G401 (cell line): Measurements from ENCODE around the gene GPAT2. TPM values are rescaled to one million over a fixed set of nuclear protein-coding genes. Genes with fewer than 3 reads are reported as not detected.
"Not testable (repeated sequence)": the region's sequence is repeated elsewhere in the genome, so short reads cannot be mapped to it uniquely, and the experiment has no call there.

Experiments
- DNase-seq: peaks from one replicate; pipeline ENCODE4 v3.0.0-alpha.2; 2015; ENCODE audit warnings: low spot score
- in situ Hi-C: cut with HindIII; loops from 2 replicates; pipeline ENCODE4 v1.10.0; 2016; ENCODE audit warnings: low sequenced_read_pairs, mixed read lengths
- total RNA-seq: library from RNA; depleted of rRNA; stranded (reverse); fragments of >200 nt; shearing (Covaris generic); gene quantifications from 2 replicates; pipeline ENCODE4 v1.2.3, GENCODE V29; 2014

The GPAT2 gene
- total RNA-seq, 1 experiment from 2014 or later, result not detected

DNA sequence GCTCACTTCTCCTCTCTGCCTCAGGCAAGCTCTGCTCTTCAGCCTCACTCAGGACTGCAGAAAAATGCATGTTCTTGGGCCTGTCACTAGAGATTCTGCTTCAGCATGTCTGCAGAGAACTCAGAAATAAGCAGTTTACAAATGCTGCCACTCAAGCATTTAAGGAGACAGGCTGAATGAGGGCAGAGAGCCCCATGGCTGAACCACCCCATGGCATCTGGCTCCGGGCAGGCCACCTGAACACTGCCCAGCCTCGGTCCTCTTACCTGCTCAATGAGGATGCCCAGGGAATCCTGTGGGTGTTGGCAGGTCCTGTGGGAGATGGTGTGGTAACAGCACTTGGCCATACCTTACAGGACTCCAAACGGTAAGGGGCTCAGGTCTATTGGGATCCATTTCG lies 31.2 kb upstream of the GPAT2 start:
- in situ Hi-C loops, DNase-seq: not testable (repeated sequence)

DNA sequence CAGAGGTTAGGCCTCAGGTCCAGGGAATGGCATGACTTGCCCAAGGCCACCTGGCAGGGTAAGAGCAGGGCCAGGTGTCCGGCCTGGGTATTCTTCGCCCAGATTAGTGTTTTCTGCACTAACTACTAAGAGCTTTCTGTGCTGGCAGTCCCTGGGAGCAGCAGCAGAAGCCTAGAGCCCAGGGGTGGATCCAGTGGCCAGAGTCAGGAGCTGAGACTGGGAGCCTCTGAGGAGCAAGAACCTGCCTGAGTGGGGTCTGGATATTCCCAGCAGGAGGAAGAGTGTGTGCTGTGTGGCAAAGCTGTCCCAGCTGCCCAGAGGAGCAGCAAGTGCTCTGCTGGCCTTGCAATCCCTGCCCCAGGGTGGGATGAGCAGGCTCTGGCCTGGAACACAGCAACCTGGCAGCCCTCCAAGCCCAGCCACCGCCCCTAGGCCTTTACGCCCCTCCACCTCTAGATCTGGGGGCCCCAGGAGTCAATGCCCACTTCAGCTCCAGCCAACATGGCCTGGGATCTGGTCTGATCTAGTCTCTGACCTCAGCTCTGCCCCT lies 30.7 kb upstream of the GPAT2 start:
- in situ Hi-C loops, result no loop called here

DNA sequence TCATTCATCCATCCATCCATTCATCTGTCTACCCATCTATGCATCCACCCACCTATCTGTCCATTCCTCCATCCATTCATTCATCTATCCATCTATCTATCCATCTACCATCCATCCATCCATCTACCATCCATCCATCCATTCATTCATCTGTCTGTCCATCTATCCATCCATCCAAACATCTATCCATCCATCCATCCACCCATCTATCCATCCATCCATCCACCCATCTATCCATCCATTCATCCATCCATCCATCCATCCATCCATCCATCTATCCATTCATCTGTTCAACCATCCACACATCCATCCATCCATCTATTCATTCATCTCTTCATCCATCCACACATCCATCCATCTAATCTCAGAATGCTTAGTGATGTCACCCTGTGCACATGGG lies 30.0 kb upstream of the GPAT2 start:
- DNase-seq, in situ Hi-C loops: not testable (repeated sequence)

More for the DNA sequence above, 30.7 kb upstream of the GPAT2 start:
- no peak for DNase-seq

DNA sequence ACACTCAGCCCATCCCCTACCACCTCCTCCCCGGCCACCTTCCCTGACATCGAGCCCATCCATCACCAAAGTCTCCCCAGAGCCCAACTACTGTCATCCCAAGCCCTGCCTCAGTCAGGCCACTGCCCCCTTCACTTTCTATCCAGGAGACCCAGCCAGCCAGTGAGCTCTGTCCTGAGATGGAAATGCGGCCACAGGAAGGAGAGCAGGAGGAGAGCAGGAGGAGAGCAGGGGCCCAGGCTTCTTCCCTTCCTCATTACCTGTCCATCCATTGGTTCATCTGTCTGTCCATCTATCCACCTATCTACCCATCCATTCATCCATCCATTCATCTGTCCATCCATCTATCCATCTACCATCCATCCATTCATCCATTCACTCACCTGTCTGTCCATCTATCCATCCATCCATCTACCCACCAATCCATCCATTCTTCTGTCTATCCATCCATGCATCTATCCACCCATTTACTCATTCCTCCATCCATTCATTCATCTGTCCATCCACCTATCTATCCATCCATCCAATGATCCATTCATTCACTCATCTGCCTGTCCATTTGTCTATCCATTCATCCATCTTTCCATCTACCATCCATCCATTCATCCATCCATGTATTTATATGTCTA lies 29.4 kb upstream of the GPAT2 start:
- in situ Hi-C loops, result not testable (repeated sequence)

DNA sequence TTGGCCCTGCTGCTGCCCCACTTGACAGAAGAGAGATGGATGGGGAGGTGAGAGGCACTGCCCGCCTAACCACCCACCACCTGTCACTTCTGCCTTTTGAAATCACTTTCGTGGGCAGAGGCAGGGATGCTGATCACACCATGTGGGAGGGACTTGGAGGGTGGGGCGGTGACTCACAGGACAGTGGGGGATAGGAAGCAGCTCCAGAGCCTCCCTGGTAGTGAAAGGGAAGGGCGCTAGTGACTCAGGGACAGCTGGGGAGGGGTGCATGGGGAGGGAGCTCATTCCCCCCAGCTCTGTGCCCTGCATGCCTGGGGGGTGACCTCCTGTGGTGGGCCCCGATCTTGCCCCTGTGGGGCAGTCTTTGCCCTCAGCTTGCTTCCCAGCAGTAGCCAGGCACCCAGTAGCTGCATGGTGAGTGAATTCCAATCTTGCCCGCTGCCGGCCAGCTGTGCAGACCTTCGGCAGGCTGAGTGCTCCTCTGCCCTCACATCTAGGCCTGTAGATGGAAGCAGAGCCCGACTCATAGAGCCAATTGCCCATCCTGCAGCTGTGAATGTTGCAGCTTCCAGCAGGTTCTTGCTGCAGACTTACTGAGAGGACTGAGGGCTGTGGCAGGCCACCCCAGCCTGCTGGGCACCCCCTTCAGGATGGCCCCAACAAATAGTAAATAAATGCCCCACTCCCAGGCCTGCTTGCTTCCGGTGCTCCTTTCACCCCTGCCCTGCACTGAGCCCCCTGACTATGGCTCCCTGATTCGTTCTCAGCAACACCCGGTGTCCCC lies 28.6 kb upstream of the GPAT2 start:
- in situ Hi-C loops, result not testable (repeated sequence)
- peak; percentile 17 for DNase-seq

More for the DNA sequence above, 29.4 kb upstream of the GPAT2 start:
- not testable (repeated sequence) for DNase-seq

DNA sequence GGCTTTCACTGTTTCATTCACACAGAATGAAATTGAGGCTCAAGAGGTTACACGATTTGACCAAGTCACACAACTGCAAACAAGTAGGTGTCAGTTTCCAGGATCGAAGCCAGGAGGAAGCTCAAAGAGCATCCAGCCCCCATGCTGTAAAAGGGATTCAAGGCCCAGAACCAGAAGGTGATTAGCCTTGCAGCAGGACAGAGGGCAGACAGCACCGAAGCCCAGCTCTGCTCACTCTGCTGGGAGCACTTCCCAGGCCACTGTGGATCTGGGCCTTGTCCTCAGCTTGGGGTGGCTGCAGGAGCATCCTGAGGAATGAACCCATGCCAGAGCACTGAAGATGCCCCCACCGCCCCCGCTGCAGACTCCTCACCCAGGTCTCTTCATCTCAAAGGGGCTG lies 27.8 kb upstream of the GPAT2 start:
- DNase-seq, in situ Hi-C loops: not testable (repeated sequence)

DNA sequence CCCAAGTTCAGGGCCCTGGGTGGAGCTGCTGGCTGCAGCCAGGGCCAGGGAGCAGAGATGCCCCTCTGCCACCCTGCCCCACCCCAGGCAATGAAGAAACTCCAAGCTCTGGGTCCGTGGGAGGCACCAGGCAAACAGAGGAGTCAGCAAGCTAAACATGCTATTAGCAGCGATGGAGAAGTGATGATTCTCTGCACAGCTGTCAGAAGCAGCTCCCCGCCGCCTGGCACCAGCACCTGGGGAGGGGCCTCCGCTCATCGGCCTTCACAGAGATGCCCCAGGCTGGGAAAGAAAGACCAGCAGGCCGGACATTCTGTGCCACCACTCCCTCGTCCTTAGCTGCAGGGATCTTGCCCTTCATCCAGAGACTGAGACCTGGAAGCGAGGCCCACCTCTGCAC lies 27.2 kb upstream of the GPAT2 start:
- in situ Hi-C loops, DNase-seq: not testable (repeated sequence)

DNA sequence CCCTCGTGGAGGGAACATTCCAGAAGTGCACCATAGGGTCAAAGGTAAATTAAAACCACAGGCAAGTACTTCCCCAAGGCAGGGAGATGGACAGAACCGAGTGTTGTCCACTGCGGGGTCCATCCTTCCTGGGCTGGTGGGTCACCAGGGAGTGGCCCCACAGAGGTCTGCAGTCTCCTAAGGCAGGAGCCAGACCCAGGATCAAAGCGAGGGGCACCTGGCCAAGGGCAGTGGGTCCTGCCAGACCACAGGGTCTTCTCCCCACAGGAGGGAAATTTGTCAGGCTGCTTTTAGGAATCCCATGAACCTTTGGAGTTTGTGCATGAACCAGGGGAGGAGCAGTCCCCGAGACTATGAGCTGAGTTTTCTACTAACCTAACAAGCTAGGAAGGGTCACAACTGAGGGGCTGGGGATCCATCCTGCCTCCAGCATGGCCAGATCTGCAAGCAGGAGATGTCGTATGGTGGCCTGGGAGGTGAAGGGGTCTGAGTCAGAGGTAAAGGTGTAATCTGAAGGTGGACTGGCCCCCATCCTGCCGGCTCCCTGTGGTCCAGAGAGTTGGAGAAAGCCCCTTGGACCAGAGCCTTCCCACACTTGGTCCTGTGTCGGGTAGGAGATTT lies 26.6 kb upstream of the GPAT2 start:
- in situ Hi-C loops, DNase-seq: not testable (repeated sequence)

DNA sequence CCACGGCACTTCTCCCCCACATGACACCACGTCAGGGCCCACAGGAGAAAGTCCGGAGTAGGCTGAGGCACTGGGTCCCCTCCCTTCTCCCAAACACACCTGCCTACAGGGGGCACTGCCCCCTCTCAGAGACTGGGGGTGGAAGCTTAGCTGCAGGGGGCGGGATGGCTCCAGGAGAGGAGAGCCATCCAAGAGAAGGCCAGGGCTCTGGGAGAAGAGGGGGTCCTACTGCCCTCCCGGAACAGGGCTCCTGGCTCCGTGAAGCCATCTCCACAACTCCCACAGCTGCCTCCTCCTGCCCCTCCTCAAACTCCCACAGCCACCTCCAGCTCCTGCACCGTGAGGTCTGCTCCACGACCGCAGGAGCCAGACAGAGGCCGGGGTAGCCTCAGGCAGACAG lies 25.6 kb upstream of the GPAT2 start:
- in situ Hi-C loops, DNase-seq: not testable (repeated sequence)

DNA sequence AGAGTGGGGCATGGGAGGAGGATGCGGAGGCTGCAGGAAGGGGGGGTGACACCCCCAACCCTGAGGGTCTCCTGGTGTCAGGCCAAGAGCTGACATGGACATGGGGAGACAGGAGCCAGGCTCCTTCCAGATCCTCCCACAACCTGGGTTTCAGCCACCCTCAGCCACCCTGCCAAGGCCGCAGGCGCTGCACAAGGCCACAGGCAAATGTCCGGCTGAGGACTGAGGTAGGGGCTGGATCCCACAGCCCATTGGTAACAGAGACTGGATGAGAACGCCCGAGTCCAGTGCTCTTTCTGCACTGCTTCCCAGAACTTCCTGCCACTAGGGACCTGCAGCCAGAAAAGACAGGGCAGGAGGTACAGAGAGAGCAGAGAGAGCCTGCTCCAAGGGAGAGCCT lies 24.7 kb upstream of the GPAT2 start:
- DNase-seq, in situ Hi-C loops: not testable (repeated sequence)

DNA sequence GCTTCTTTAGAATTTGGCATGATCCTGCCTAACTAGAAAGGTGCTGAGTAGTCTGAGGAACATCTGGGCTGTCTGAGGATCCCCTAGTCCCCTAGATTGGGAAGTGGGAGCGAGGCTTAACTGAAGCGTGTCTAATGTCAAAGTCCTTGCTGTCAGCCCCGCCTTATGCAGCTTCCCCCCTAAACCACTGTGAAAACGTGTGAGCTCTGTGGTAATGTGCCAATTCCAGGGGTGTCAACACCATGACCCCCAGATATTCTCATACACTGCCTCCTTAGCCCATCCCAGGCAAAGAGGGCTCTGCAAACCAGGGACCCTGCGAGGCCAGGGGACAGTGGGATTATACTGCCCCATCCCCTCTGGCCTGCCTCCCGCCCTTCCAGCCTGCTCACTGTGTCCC lies 21.1 kb upstream of the GPAT2 start:
- DNase-seq, in situ Hi-C loops: not testable (repeated sequence)

DNA sequence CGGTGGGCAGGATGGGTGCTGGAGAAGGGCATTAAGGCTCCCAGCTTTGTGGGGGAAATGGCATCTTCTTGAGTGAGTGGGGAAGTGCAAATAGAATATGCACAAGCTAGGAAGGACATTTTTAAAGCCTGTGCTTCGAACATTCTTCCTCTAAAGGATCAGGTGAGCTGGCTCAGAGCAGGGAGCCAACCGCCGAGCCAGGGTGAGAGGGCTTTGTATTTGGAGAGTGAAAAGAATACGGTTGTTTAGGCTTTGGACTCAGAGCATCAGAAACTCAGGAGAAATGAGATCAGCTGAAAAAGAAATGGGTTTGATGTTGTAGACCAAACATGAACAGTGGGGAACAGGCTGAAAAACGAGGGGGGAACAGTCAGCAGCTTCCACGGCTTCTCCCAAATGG lies 19.8 kb upstream of the GPAT2 start:
- in situ Hi-C loops, result not testable (repeated sequence)

DNA sequence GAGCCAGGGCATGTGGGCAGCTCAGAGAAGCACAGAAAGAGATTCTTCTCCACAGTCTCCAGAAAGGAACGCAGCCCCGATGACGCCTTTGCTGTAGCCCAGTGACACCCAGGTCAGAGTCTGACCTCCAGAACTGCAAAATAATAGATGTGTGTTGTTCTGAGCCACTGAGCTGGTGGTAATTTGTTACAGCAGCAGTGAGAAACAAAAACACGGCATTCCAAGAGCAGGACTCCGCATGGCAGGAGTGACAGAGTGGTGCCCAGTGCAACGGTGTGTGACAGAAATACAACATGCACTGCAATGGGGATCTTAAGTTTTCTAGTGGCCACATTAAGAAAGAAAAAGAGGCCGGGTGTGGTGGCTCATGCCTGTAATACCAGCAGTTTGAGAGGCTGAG lies 18.7 kb upstream of the GPAT2 start:
- DNase-seq, in situ Hi-C loops: not testable (repeated sequence)

More for the DNA sequence above, 19.8 kb upstream of the GPAT2 start:
- not testable (repeated sequence) for DNase-seq

DNA sequence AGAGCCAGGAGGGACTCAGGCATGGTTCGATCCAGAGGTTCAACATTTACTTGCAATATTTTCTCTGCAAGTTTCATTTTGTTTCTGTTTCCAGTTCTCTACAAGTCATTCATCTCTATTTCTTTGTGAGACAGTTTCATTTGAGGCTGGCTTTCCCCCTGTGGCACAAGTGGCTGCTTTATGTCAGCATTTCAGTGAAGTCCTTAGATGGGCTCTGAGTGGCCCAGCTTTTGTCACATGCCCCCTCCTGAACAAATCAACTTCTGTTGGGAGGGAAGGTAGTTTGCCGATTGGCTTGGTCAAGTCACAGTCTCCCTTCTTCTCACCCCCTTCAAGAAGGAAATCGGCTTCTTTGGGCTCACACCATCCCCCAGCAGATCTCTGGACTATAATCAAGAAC lies 17.9 kb upstream of the GPAT2 start:
- DNase-seq, in situ Hi-C loops: not testable (repeated sequence)

DNA sequence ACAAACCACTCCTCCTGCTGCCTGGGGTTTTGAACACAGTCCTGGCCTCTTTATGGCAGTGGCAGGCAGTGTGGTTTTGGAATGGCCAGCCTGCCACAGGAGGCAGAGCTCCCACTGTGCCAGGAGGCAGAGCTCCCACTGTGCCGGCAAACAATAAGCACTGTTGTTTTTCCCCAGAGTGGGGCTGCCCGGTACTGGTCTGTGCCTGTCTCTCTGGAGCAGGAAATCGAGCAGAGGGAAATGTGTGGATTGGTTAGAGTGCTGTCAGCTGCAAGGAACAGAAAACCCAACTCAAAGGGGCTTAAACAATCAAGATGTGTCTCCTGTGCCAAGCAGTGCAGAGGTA lies 15.2 kb upstream of the GPAT2 start:
- in situ Hi-C loops, DNase-seq: not testable (repeated sequence)

DNA sequence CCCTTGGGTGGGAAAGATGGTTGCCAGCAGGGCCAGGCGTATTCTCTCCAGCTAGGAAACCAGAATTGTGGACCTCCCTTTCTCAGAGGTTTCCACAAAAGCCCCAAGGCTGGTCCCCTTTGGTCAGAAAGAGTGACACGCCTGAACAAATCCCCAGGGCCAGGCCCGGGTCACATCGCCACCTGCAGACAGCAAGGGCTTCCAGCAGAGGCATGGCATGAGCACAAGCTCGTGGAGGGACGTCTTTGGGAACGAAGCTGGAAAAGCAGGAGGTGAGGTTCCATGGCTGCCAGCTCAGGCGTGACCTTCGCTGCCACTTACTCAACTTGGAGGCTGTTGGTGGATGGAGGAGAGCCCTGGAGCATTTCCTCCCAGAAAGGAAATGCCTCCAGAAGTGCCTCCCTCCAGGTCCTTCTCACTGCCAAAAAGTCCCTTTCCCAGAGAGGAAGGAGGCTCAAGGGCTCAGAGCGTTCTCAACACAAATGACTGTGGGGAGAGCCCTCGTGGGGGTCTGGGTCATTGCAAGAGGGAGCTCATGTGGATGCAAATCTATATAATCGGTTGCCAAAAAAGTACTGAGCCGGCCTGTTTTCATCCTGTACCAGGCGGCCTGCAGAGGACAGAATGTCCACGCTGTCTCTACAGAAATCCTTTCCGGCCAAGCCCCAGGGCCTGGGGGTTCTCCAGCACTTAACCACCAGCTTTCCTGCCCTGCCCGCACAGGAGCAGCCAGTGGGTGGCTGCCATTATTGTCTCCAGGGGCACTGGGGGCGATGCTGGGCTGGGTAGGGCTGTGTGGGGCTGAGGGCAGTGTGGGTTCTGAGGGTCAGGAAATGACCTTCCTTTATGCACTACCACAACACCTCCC lies 14.6 kb upstream of the GPAT2 start:
- in situ Hi-C loops, DNase-seq: not testable (repeated sequence)

DNA sequence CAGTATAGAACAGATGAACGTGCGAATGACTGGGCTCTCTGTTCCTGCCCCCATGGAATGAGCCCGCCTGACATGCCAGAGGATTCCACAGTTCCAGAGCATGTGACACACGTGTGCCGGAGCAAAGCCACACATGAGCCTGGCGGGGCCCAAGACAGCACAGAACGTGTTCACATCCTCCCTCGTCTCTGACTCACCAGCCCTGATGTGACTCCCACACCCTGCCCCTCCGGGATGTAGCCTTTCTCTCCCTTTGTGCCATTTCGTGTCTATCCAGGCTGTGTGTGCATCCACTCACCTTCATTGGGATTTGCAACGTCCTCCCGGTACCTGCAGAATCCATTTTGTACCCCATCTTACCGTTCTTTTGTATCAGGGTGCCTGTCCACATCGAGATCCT lies 838 bp upstream of the GPAT2 start:
- DNase-seq, in situ Hi-C loops: not testable (repeated sequence)

DNA sequence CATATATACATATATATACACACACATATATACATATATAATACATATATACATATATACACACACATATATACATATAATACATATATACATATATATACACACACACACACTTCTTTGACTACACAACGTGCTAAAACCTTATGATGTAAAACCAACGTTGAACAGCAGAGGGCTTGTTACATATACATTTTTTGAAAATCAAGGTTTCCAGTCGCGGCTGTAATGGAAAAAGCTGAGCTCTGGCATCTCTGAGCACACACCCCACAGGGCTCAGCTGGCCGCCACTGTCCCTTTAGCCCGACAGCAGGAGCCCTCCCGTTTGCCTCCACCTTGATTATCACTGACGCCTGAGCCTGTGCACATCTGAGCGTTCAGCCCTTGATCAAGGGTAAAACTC lies 719 bp downstream of the GPAT2 start:
- DNase-seq, in situ Hi-C loops: not testable (repeated sequence)
